Activated CD8-positive, alpha-beta memory T cell treated with anti-CD3 and anti-CD28 coated beads, Interleukin-2, amount 10 ng/mL, durations not matched to agents 7 days and 5 days (primary cell): ENCODE results near the gene MAP2K3. TPM values are rescaled to one million over a fixed set of nuclear protein-coding genes. Genes with fewer than 3 reads are reported as not detected.
"Not testable (repeated sequence)": the region's sequence is repeated elsewhere in the genome, so short reads cannot be mapped to it uniquely, and the experiment has no call there.

Experiments used
- ATAC-seq: fragments of 150-1000 bp; cut with Tn5 transposase; one replicate; pipeline ENCODE4 v1.10.0; 2021; ENCODE audit warnings: moderate library complexity
- CTCF ChIA-PET: fragments of 350-600 bp; sonication (Branson Sonifier 250); formaldehyde crosslinking; loops from one replicate; lab custom pipeline; 2021; ENCODE audit warnings: antibody characterized with exemption; lab: Charles Lee
- DNase-seq: peaks from one replicate; pipeline ENCODE4 v3.0.0-alpha.2; 2020
- H3K27ac Mint-ChIP-seq: one replicate; pipeline ENCODE4 v1.8.0; 2021; ENCODE audit warnings: mild to moderate bottlenecking, mixed read lengths
- H3K27me3 Mint-ChIP-seq: one replicate; pipeline ENCODE4 v1.8.0; 2021; ENCODE audit warnings: mixed read lengths
- H3K36me3 Mint-ChIP-seq: one replicate; pipeline ENCODE4 v1.8.0; 2021; ENCODE audit warnings: mild to moderate bottlenecking, mixed read lengths
- H3K4me1 Mint-ChIP-seq: one replicate; pipeline ENCODE4 v1.8.0; 2021; ENCODE audit warnings: mixed read lengths
- H3K4me3 Mint-ChIP-seq: one replicate; pipeline ENCODE4 v1.8.0; 2021; ENCODE audit warnings: mild to moderate bottlenecking, moderate library complexity, mixed read lengths
- H3K9me3 Mint-ChIP-seq: one replicate; pipeline ENCODE4 v1.8.0; 2022; ENCODE audit warnings: low read depth, mixed read lengths
- total RNA-seq, 2 experiments: library from RNA; stranded (reverse); gene quantifications; one replicate each; pipeline ENCODE4 v1.2.3, GENCODE V29; 2021

Gene MAP2K3
- total RNA-seq, 2 experiments from 2014 or later = 65.5 to 97.3 TPM

DNA sequence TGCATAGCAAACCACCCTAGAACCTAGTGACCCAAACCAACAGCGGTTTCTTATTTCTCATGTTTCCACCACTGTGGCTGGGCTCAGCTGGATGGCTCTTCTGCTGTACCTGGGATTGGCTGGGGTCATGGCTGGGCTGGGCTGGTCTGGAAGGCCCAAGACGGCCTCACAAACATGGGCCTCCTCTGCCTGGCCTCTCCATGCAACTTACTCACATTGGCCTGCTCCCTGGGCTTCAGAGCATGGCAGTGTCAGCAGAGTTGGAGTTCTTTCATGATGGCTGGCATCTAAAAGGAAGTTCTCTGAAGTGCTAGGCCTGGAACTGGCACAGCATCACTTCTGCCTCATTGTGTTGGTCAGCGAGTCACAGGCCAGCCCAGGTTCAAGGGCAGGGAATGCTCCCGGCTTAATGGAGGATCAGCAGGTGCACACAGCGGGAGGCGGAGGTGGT, 24.4 kb downstream of the MAP2K3 start:
- H3K27me3 Mint-ChIP-seq, DNase-seq, H3K4me1 Mint-ChIP-seq, ATAC-seq, H3K9me3 Mint-ChIP-seq, H3K27ac Mint-ChIP-seq, H3K4me3 Mint-ChIP-seq, CTCF ChIA-PET: not testable (repeated sequence)
- H3K36me3 Mint-ChIP-seq = peaks cover 35% of the 10 kb centered on the region

- H3K4me3 Mint-ChIP-seq, DNase-seq, H3K27ac Mint-ChIP-seq, H3K9me3 Mint-ChIP-seq, H3K27me3 Mint-ChIP-seq, CTCF ChIA-PET, H3K4me1 Mint-ChIP-seq, ATAC-seq: not testable (repeated sequence)
- H3K36me3 Mint-ChIP-seq = peaks cover 34% of the 10 kb centered on the region
Measured at GRCh38 chr17:21310061-21310765, 25.7 kb downstream of the MAP2K3 start.

GRCh38 chr17:21310766-21311602, 26.5 kb downstream of the MAP2K3 start:
- CTCF ChIA-PET, DNase-seq, ATAC-seq, H3K27ac Mint-ChIP-seq, H3K27me3 Mint-ChIP-seq, H3K4me1 Mint-ChIP-seq, H3K9me3 Mint-ChIP-seq, H3K4me3 Mint-ChIP-seq: not testable (repeated sequence)
- peaks cover 28% of the 10 kb centered on the region for H3K36me3 Mint-ChIP-seq

- no peak overlapping the region for H3K4me3 Mint-ChIP-seq
- ATAC-seq = no peak
- CTCF ChIA-PET = no interaction called here
- DNase-seq = no peak
- no peaks in the 10 kb centered on the region for H3K27me3 Mint-ChIP-seq
- peaks cover 5% of the 10 kb centered on the region for H3K9me3 Mint-ChIP-seq
- H3K27ac Mint-ChIP-seq = no peak overlapping the region
- no peaks in the 10 kb centered on the region for H3K4me1 Mint-ChIP-seq
- peaks cover 13% of the 10 kb centered on the region for H3K36me3 Mint-ChIP-seq
Measured at GRCh38 chr17:21313320-21313719, 28.8 kb downstream of the MAP2K3 start.

DNA sequence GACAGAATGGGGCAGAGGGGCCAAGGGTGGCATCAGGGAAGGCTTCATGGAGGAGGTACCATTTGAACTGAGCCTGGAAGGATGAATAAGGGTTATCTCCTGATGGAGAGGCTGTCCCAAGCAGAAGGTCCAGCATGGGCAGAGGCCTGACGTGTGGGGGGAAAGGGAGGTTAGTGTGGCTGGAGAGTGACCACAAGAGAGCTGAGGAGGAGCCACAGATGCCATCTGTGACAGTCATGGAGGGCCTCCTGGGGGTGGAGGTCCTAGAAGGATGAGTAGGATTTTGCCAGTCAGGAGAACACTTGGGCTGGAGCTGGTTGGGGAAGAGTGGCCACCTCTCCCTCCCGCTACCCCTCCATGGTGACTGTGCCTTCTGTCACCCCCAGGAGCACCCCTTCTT, 29.2 kb downstream of the MAP2K3 start:
- ATAC-seq, H3K36me3 Mint-ChIP-seq, H3K27me3 Mint-ChIP-seq, H3K4me1 Mint-ChIP-seq, H3K9me3 Mint-ChIP-seq, H3K4me3 Mint-ChIP-seq, CTCF ChIA-PET, H3K27ac Mint-ChIP-seq, DNase-seq: not testable (repeated sequence)

DNA sequence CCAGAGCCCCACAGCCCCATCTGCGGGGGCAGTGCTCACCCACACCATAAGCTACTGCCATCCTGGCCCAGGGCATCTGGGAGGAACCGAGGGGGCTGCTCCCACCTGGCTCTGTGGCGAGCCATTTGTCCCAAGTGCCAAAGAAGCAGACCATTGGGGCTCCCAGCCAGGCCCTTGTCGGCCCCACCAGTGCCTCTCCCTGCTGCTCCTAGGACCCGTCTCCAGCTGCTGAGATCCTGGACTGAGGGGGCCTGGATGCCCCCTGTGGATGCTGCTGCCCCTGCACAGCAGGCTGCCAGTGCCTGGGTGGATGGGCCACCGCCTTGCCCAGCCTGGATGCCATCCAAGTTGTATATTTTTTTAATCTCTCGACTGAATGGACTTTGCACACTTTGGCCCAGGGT, 29.8 kb downstream of the MAP2K3 start:
- DNase-seq, H3K4me1 Mint-ChIP-seq, H3K27ac Mint-ChIP-seq, ATAC-seq, H3K4me3 Mint-ChIP-seq, H3K27me3 Mint-ChIP-seq, H3K36me3 Mint-ChIP-seq, H3K9me3 Mint-ChIP-seq: not testable (repeated sequence)
- CTCF ChIA-PET = interaction anchor here (0.9 kb wide), 1 partner anchor 199 kb away, joined by 4 read pairs; no protein-coding TSS in a partner anchor

GRCh38 chr17:21314701-21315111, 30.2 kb downstream of the MAP2K3 start:
- not testable (repeated sequence) for H3K4me3 Mint-ChIP-seq, H3K9me3 Mint-ChIP-seq, H3K27me3 Mint-ChIP-seq, H3K36me3 Mint-ChIP-seq, DNase-seq, ATAC-seq, H3K27ac Mint-ChIP-seq, H3K4me1 Mint-ChIP-seq
- CTCF ChIA-PET = interaction anchor here (0.9 kb wide), 1 partner anchor 199 kb away, joined by 4 read pairs; no protein-coding TSS in a partner anchor

- not testable (repeated sequence) for H3K4me1 Mint-ChIP-seq, H3K9me3 Mint-ChIP-seq, ATAC-seq, H3K27me3 Mint-ChIP-seq, H3K4me3 Mint-ChIP-seq, H3K36me3 Mint-ChIP-seq, H3K27ac Mint-ChIP-seq, DNase-seq
- CTCF ChIA-PET = interaction anchor here (0.9 kb wide), 1 partner anchor 198 kb away, joined by 4 read pairs; no protein-coding TSS in a partner anchor
Measured at GRCh38 chr17:21315246-21316000, 30.9 kb downstream of the MAP2K3 start.

DNA sequence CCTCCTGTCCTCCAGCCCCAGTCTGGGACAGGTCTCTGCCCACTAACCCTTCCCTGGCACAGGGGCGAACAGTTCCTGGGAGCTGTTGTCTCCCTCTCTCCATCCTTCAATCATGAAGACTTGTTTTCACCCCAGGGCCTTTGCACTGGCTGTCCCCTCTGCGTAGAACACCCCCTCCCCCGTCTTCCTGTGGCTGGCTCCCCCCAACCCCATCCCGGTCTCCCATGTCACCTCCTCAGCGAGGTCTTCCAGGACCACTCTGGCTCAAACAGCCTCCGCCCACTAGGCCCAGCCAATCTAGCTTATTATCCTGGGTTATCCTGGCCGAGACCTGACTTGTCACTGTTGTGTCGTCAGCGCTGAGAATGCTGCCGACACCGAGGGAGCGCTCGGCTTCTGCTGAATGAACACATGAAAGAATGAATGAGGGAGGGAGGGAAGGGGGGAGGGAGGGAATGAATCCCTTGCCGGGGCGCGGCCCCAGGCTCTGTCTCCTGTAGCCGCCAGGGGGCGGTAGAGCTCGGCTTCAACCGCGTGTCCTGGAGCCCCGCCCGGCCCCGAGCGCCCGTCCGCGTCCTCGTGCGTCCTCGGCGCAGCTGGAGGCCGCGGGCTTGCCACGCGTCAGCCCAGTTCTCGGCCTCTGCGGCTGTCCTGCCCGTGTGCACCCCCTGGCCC, 31.8 kb downstream of the MAP2K3 start:
- H3K4me1 Mint-ChIP-seq, CTCF ChIA-PET, H3K4me3 Mint-ChIP-seq, H3K27me3 Mint-ChIP-seq, H3K36me3 Mint-ChIP-seq, DNase-seq, H3K27ac Mint-ChIP-seq, H3K9me3 Mint-ChIP-seq: not testable (repeated sequence)
- peak; percentile 90 for ATAC-seq

DNA sequence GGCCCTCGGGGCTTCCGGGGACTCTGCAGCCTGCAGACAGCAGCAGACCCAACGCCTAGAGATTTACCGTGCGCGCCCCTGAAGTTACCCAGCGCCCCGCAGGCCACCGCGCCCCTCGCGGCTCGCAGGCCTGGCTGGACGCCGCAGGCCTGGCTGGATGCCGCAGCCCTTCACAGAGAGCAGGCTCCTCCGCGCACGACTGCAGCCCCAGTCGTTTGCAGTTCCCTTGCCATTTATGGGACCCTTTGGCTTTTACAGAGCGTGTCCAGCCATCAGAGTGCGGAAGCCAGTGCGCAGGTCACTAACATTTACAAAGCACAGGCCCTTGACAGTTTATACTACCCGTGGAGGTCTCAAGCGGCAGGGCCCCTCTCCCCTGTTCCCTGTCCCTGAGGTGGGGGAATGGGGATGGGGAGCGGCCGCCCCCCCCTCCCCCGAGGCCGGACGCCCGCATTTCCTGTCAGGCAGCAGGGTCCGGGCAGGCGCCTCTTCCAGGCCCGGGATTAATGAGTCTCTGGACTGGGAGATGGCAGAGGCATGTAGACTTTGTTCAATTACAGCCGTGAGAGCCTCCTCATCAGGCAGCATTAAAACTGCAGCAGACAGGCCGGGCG, 32.5 kb downstream of the MAP2K3 start:
- DNase-seq, H3K9me3 Mint-ChIP-seq, H3K27me3 Mint-ChIP-seq, H3K27ac Mint-ChIP-seq, H3K36me3 Mint-ChIP-seq, H3K4me1 Mint-ChIP-seq, H3K4me3 Mint-ChIP-seq: not testable (repeated sequence)
- CTCF ChIA-PET = interaction anchor here (1.1 kb wide), 1 partner anchor 196 kb away, joined by 3 read pairs; no protein-coding TSS in a partner anchor
- ATAC-seq = peak; percentile 34

DNA sequence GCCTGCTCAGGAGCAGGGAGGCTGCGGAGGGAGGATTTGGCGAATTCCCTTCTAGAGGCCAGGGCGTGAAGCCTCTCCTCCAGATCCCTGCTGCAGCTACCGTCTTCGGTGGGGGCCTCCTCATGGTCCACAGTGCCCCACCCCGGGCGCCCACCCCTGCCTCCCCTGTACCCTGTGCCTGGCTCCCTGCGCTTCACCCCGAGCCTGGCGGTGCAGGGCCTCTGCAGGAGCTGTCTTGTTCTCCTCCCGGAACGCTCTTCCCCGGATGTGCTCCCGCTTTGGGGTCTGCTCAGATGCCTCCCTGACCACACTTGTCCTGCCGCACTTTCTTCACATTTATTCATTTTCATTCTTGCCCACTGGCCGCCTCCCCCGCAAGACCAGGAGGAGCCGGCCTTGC, 33.3 kb downstream of the MAP2K3 start:
- H3K4me3 Mint-ChIP-seq, H3K36me3 Mint-ChIP-seq, DNase-seq, H3K27me3 Mint-ChIP-seq, ATAC-seq, H3K4me1 Mint-ChIP-seq, H3K9me3 Mint-ChIP-seq, H3K27ac Mint-ChIP-seq: not testable (repeated sequence)
- CTCF ChIA-PET = interaction anchor here (1.1 kb wide), 1 partner anchor 195 kb away, joined by 3 read pairs; no protein-coding TSS in a partner anchor

DNA sequence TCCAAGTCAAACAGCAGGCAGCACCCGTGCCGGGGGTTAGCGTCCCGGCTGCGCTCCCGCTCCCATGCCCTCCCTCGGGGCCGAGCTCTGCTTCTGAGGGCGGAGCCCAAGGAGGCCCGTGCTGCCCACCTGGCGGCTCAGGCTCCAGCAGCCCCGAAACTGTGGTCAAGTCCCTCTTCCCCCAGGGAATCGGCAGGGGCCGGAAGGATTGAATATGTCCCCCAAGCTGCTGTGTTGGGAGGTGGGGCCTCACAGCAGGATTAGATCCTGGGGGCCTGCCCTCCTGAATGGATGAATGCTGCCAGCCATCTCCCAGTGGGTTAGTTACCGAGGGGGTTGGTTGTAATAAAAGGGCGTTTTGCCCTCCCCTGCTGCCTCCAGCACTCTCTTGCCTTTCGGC, 33.9 kb downstream of the MAP2K3 start:
- ATAC-seq = no peak
- no peak for DNase-seq
- Mint-ChIP-seq H3K9me3 (no peaks in the 10 kb centered on the region), H3K4me1 (peaks cover 8% of the 10 kb centered on the region), H3K27ac (no peak overlapping the region), H3K36me3 (peaks cover 1% of the 10 kb centered on the region), H3K4me3 (no peak overlapping the region), H3K27me3 (peaks cover 2% of the 10 kb centered on the region)
- CTCF ChIA-PET = interaction anchor here (1.1 kb wide), 1 partner anchor 194 kb away, joined by 3 read pairs; no protein-coding TSS in a partner anchor
